NCI-H226 (cell line): Measurements from ENCODE around the gene PPA2.
"Not testable (repeated sequence)": the region's sequence is repeated elsewhere in the genome, so short reads cannot be mapped to it uniquely, and the experiment has no call there.

Experiments
- DNase-seq: peaks from one replicate; pipeline ENCODE4 v3.0.0-alpha.2; 2015

Gene PPA2

GRCh38 chr4:105458001-105458400 is 15.9 kb downstream of the PPA2 start:
- DNase-seq: no peak

DNA sequence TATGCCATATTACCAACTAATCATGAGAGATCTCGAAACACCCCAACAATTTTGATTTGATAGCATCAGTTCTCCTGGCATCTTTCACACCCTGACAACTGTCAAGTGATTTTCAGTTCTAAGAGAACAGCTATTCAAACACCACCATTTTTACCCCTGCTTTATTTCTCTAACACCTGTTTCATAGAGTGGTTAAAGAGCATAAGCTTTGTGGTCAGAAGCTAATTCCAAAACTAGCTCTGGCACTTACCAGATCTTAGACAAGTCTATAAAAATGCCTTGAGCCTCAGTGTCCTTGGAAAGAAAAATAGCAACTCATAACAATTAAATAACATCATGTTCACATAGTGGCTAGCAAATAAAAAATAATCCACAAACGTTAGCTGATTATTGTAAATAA is 17.9 kb downstream of the PPA2 start:
- DNase-seq: no peak

DNA sequence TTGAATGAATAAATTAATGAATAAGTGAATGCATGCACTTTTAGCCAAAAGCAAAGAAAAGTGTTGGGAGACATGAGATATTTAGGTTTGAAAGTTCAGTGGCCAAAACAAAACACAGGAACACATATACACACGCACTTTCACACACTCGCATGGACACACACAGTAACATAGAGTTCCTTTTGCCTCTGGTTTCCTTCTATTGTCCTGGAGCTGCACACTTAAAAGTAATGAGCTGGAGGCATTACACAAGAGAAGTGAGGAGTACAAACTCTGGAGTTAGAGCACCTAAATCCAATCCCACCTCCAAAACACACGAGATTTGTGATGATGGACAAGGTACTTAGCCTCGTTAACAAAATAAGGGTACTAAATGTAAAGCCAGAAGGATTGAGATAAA is 18.7 kb downstream of the PPA2 start:
- no peak for DNase-seq

GRCh38 chr4:105453550-105454205 is 20.2 kb downstream of the PPA2 start:
- no peak for DNase-seq

DNA sequence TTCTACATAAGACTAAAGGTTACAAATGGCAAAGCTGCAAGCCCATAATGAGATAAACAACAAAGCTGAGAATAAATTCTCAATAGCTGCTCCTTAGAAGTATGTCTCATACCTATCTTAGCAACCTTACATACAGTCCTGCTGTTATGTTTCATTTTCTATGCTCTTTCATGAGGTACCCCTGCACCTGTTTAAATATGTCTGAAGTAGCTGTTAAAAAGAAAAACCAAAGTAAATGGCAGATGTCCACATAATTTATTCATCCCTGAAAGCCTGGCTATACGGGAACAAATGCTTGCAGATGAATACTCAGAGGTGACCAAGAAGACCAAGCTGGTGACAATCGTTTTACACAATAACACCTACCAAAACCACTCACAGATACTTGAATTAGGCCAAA is 22.5 kb downstream of the PPA2 start:
- DNase-seq: no peak

DNA sequence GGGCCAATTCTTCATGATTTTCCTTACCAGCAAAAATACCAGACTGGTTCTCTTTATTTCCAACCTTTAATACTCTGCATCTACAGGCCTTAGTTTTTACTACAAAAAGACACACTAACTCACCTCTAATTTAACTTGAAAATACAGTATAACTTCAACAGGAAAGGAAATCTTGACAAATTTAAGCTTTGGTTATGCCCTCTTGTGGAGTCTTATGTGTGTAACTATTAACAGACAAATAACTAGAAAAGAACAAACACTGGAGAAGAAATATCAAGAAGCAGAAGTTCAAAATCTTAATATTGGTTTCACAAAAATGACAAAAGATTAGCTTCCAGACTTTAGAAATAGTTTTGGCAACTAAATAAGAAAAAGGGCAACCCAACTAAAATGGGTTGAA is 33.0 kb downstream of the PPA2 start:
- no peak for DNase-seq

- DNase-seq: no peak
Measured at GRCh38 chr4:105437637-105438036, 36.2 kb downstream of the PPA2 start.

GRCh38 chr4:105436414-105436813 is 37.4 kb downstream of the PPA2 start:
- DNase-seq: no peak

GRCh38 chr4:105434940-105435339 is 38.9 kb downstream of the PPA2 start:
- no peak for DNase-seq

DNA sequence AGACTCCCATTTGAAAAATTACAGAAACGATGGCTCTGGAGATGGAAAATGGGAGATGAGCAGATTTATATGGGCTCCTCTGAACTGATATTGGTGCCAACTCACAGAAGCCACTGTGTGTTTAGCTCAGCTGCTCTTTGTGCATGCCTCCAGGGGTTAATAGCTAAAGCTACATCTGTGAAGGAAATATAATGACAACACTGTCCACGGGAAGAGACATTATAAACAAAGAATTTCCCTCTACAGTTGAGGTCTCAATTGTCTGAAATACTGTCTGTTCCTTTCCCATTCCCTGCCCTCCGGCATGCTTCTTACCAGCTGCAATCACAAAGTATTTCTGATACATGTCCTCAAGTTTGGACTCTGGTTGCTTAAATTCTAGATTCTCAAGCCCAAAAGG is 40.4 kb downstream of the PPA2 start:
- DNase-seq: no peak

DNA sequence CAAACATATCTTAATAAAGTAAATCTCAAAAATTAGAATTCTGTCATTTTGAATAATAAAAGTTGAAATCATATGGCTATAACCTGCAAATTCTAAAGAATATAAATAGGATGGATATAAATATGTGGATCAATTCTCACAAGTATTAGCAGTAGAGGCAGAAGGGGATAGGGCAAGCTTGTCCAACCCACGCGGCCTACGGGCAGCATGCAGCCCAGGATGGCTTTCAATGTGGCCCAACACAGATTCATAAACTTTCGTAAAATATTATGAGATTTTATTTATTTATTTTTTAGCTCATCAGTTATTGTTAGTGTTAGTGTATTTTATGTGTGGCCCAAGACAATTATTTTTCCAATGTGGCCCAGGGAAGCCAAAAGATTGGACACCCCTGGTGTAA is 41.4 kb downstream of the PPA2 start:
- DNase-seq: no peak

DNA sequence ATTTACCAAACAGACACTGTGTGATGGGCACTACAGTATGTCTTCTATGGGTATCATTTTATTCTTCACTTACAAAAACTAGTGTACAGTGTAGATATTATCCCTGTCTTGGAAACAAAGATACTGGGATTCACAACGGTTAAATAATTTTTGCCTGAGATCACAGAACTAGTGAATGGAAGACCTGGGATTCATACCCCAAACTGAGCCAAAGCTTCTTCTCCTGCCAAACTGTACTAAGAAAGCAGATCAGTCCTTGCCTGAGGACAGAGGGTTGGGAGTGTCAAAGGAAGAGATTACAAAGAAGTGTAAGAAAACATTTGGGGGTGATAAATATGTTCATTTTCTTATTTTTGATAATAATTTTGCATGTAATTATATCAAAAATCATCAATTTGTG is 43.1 kb downstream of the PPA2 start:
- DNase-seq: no peak

GRCh38 chr4:105426187-105426897 is 47.5 kb downstream of the PPA2 start:
- DNase-seq: no peak

DNA sequence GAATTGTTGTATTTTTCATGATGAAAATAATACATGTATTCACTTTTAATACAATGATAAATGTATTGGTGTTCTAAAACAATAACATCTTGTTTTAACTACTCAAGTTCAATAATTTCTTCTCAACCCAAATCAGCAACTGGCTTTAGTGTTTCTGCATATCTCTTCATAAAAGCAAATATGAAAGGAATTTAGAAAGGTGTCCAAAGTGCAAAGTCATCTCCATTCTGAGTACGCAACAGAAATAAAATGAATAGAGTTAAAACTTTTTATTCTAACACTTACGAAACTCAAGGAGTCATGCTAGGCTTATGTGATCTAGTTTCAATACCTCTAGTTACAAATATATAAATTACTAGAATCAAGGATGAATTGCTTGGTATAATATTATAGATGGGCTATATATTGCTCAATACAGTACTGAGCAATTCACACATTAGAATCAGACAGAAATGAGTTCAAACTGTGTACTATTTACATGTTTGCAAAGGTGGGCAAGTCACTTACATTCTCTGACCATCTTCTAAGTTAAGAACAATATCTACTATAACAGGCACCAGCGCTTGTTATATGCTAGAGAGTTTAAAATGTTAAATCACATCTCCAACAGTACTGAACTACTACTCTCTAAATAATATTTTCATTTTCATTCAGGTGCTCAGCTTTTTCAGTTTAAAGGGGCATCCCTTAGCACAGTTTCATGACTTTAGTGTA is 51.5 kb downstream of the PPA2 start:
- no peak for DNase-seq

- no peak for DNase-seq
Measured at GRCh38 chr4:105417624-105418023, 56.2 kb downstream of the PPA2 start.

DNA sequence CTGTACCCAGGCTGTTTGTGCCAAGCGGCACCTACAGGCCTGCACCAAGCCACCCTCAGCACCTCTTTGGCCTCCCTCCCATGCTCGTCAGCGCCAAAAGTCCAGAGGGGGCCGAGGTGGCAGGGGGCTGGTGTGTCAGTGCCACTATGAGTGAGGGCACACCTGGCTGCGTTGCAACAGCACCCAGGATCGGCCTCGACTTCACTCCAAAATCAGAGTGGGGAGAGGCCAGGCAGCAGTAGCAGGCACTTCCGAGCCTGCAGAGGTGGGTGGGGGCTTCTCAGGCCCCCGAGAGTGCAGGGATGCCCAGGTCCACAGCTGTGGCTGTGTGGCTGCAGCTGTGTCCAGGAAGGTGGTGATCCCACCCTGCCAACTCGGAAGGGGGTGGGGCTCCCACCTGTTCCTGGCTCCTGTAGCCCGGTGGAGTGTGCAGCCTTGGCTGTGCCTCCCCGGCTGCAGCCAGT is 58.5 kb downstream of the PPA2 start:
- no peak for DNase-seq

GRCh38 chr4:105414316-105414715 is 59.5 kb downstream of the PPA2 start:
- no peak for DNase-seq

DNA sequence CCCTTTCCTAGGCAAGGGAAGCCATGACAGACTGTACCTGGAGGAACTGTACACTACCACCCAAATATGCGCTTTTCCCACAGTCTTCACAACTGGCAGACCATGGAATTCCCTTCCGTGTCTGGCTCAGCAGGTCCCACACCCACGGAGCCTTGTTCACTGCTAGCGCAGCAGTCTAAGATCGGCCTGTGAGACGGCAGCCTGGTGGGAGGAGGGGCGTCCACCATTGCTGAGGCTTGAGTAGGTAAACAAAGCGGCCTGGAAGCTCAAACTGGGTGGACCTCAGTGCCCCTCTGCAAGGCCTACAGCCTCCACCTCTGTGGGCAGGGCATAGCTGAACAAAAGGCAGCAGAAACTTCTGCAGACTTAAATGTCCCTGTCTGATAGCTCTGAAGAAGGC is 64.7 kb downstream of the PPA2 start:
- DNase-seq: not testable (repeated sequence)

GRCh38 chr4:105400901-105401677 is 72.8 kb downstream of the PPA2 start:
- no peak for DNase-seq

DNA sequence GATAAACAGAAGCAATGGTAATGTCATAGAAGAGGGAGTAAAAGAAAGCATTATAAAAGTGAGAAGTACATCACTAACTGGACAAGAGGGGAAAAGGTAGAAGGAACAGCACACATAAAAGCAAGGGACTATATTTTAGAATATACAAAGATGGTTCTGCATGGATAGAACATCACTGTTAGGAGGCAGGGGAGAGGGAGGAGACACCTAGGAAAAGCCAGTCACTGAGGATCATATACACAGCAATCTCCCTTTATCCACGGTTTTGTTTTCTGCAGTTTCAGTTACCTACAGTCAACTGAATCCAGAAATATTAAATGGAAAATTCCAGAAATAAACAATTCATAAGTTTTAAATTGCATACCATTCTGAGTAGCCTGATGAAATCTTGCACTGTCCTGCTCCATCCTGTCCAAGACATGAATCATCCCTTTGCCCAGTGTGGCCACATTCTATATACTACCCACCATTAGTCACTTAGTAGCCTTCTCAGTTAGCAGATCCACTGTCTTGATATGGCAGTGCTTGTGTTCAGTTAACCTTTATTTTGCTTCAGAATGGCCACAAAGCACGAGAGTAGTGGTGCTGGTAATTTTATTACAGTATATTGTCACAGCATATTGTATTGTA is 74.2 kb downstream of the PPA2 start:
- DNase-seq: peak; percentile 66

- no peak for DNase-seq
Measured at GRCh38 chr4:105392858-105393257, 81.0 kb downstream of the PPA2 start.

- no peak for DNase-seq
Measured at GRCh38 chr4:105389167-105389566, 84.7 kb downstream of the PPA2 start.

GRCh38 chr4:105387466-105387865 is 86.4 kb downstream of the PPA2 start:
- no peak for DNase-seq
